HEK293 (cell line): Measurements from ENCODE around the gene BMF.

Experiments
- CTCF ChIA-PET: fragments of 350-600 bp; formaldehyde crosslinking; extraction: SDS; loops from one replicate; lab custom pipeline; 2021; ENCODE audit warnings: antibody characterized with exemption; lab: Yijun Ruan, JAX
- POLR2A ChIA-PET: fragments of 300-600 bp; formaldehyde crosslinking; extraction: SDS; loops from one replicate; lab custom pipeline; 2020; ENCODE audit warnings: antibody characterized with exemption, inconsistent platforms; lab: Yijun Ruan, JAX
- H3K27ac ChIP-seq: fragments of 200-500 bp; sonication (Bioruptor generic); 2 replicates; pipeline ENCODE4 v1.5.1; 2014; ENCODE audit warnings: low read depth, low read length, control low read depth, inconsistent platforms; ENCODE audit errors: extremely low read depth
- H3K36me3 ChIP-seq, 2 experiments: fragments of 200-500 bp in 1 of 2; sonication (Bioruptor generic) in 1 of 2; 1 replicate in 1 of 2; 2 replicates in 1 of 2; pipeline ENCODE4 v1.5.1; 2014 to 2017; ENCODE audit warnings: inconsistent platforms in 2 of 2, low read length in 2 of 2; ENCODE audit not compliant: control insufficient read depth in 2 of 2, insufficient read depth in 1 of 2
- H3K4me1 ChIP-seq: fragments of 200-500 bp; sonication (Bioruptor generic); 2 replicates; pipeline ENCODE4 v1.5.1; 2014; ENCODE audit warnings: mild to moderate bottlenecking, low read length, inconsistent platforms; ENCODE audit not compliant: control insufficient read depth, insufficient read depth
- H3K4me3 ChIP-seq: 2 replicates; pipeline ENCODE4 v1.5.1; 2011; ENCODE audit warnings: low read depth, mild to moderate bottlenecking, control low read depth, low read length, moderate library complexity
- H3K9me3 ChIP-seq: fragments of 200-500 bp; sonication (Bioruptor generic); 2 replicates; pipeline ENCODE4 v1.5.1; 2014; ENCODE audit warnings: low read depth, low read length, inconsistent platforms; ENCODE audit not compliant: control insufficient read depth, insufficient read depth
- BCL11B ChIP-seq: fragments of 450-650 bp; formaldehyde crosslinking; IDR thresholded peaks from 2 replicates; pipeline ENCODE4 v1.5.1; 2016; ENCODE audit warnings: low read depth, missing biosample characterization, missing genetic modification characterization
- KLF17 ChIP-seq: fragments of 450-650 bp; formaldehyde crosslinking; IDR thresholded peaks from 2 replicates; pipeline ENCODE4 v1.5.1; 2016; ENCODE audit warnings: missing biosample characterization, missing genetic modification characterization
- MZF1 ChIP-seq: fragments of 450-650 bp; formaldehyde crosslinking; IDR thresholded peaks from 2 replicates; pipeline ENCODE4 v1.5.1; 2017; ENCODE audit warnings: missing biosample characterization, missing genetic modification characterization, borderline replicate concordance
- PRDM10 ChIP-seq: fragments of 450-650 bp; formaldehyde crosslinking; IDR thresholded peaks from 2 replicates; pipeline ENCODE4 v1.5.1; 2016; ENCODE audit warnings: missing biosample characterization, missing genetic modification characterization
- REPIN1 ChIP-seq: fragments of 450-650 bp; formaldehyde crosslinking; IDR thresholded peaks from 2 replicates; pipeline ENCODE4 v1.5.1; 2017; ENCODE audit warnings: missing biosample characterization, missing genetic modification characterization, low read depth
- ZIC2 ChIP-seq: fragments of 450-650 bp; formaldehyde crosslinking; IDR thresholded peaks from 2 replicates; pipeline ENCODE4 v1.5.1; 2016; ENCODE audit warnings: missing biosample characterization, missing genetic modification characterization
- ZNF184 ChIP-seq: fragments of 450-650 bp; IDR thresholded peaks from 2 replicates; pipeline ENCODE4 v1.5.1; 2018; ENCODE audit warnings: missing biosample characterization, mild to moderate bottlenecking, missing genetic modification characterization
- ZNF341 ChIP-seq: fragments of 450-650 bp; formaldehyde crosslinking; IDR thresholded peaks from 2 replicates; pipeline ENCODE4; 2016; ENCODE audit warnings: low read depth, missing biosample characterization, missing genetic modification characterization
- ZNF473 ChIP-seq: fragments of 450-650 bp; formaldehyde crosslinking; IDR thresholded peaks from 2 replicates; pipeline ENCODE4 v1.5.1; 2017; ENCODE audit warnings: missing biosample characterization, missing genetic modification characterization
- ZNF600 ChIP-seq: fragments of 450-650 bp; formaldehyde crosslinking; IDR thresholded peaks from 2 replicates; pipeline ENCODE4 v1.5.1; 2016; ENCODE audit warnings: missing biosample characterization, missing genetic modification characterization
- ZNF654 ChIP-seq: fragments of 450-650 bp; formaldehyde crosslinking; IDR thresholded peaks from 2 replicates; pipeline ENCODE4 v1.5.1; 2016; ENCODE audit warnings: low read depth, missing biosample characterization, missing genetic modification characterization
- ZNF660 ChIP-seq: fragments of 450-650 bp; IDR thresholded peaks from 2 replicates; pipeline ENCODE4 v1.5.1; 2018; ENCODE audit warnings: missing biosample characterization, mild to moderate bottlenecking, missing genetic modification characterization
- ZNF791 ChIP-seq: fragments of 450-650 bp; formaldehyde crosslinking; IDR thresholded peaks from 2 replicates; pipeline ENCODE4 v1.5.1; 2016; ENCODE audit warnings: missing biosample characterization, missing genetic modification characterization
- ZSCAN30 ChIP-seq: fragments of 450-650 bp; IDR thresholded peaks from 2 replicates; pipeline ENCODE4 v1.5.1; 2018; ENCODE audit warnings: missing biosample characterization, mild to moderate bottlenecking, missing genetic modification characterization, moderate library complexity

Gene BMF

GRCh38 chr15:40053079-40053830 is 55.4 kb downstream of the BMF start:
- Histone ChIP-seq H3K9me3 (no peaks in the 10 kb centered on the region), H3K27ac (no peak overlapping the region), H3K36me3 (peaks cover 0 to 5% of the 10 kb centered on the region in 2 experiments; a peak in 1 of 3 replicates), H3K4me3 (no peak overlapping the region), H3K4me1 (peaks cover 7% of the 10 kb centered on the region; the same call in 1 of the 2 replicates)
- no peak for TF ChIP-seq ZNF184 (tag by site-specific recombination)
- peak; percentile 23 for TF ChIP-seq ZNF654
- no peak for TF ChIP-seq ZNF791 (tag by site-specific recombination)
- TF ChIP-seq BCL11B (tag by site-specific recombination): no peak
- peak; percentile 37; the same call in 1 of the 2 replicates for TF ChIP-seq ZSCAN30 (tag by site-specific recombination)
- 0 out of 2 replicates have a peak, but pooled peaks have one; percentile 4 for TF ChIP-seq KLF17
- ChIA-PET POLR2A (no interaction called here), CTCF (interaction anchor here (0.6 to 3.8 kb wide), 11 partner anchors 10 to 429 kb away, joined by 3 to 22 read pairs (median 3); no protein-coding TSS in a partner anchor)

GRCh38 chr15:40052604-40053003 is 56.1 kb downstream of the BMF start:
- ChIA-PET CTCF (interaction anchor here (0.6 to 3.8 kb wide), 8 partner anchors 10 to 430 kb away, joined by 3 to 22 read pairs (median 6); no protein-coding TSS in a partner anchor), POLR2A (no interaction called here)
- no peaks in the 10 kb centered on the region for H3K9me3 ChIP-seq
- no peak overlapping the region for H3K4me3 ChIP-seq
- H3K4me1 ChIP-seq: peaks cover 10% of the 10 kb centered on the region
- H3K36me3 ChIP-seq: peaks cover 0 to 9% of the 10 kb centered on the region in 2 experiments; a peak in 1 of 3 replicates
- H3K27ac ChIP-seq: no peak overlapping the region
- TF ChIP-seq MZF1 (tag by site-specific recombination): peak; percentile 69; the same call in 1 of the 2 replicates
- TF ChIP-seq ZNF473: no peak
- 0 out of 2 replicates have a peak, but pooled peaks have one; percentile 19 for TF ChIP-seq ZNF600
- 0 out of 2 replicates have a peak, but pooled peaks have one; percentile 6 for TF ChIP-seq KLF17
- peak; percentile 23; the same call in 1 of the 2 replicates for TF ChIP-seq ZNF341 (tag by site-specific recombination)
- 0 out of 2 replicates have a peak, but pooled peaks have one; percentile 23 for TF ChIP-seq ZIC2 (tag by site-specific recombination)
- TF ChIP-seq PRDM10 (tag by site-specific recombination): peak; percentile 89
- TF ChIP-seq ZNF660 (tag by site-specific recombination): 0 out of 2 replicates have a peak, but pooled peaks have one; percentile 18
- no peak for TF ChIP-seq REPIN1 (tag by site-specific recombination)
- TF ChIP-seq, all 188 proteins: peak for 7
